HG03571 (cell line): ENCODE results near the gene MAP2K5.

ENCODE experiments used
- ATAC-seq: cut with Tn5 transposase; IDR thresholded peaks from one replicate; pipeline ENCODE4 v1.9.1; 2021; ENCODE audit not compliant: unreplicated experiment

The MAP2K5 gene

DNA sequence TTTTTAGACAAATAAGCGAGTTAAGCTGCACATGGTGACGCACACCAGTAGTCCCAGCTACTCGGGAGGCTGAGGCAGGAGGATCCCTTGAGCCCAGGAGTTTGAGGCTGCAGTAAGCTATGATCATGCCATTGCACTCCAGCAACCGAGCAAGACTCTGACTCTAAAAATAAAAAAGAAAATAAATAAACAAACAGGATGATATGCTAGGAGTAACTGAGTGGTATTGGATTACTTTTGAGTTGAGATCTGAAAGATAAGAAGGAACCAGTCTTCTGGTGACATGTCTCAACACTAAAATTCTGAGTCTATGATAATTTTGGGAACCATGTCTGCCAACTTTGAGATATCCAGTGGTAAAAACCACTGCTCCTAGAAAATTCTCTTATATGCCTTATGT lies 173.7 kb downstream of the MAP2K5 start:
- ATAC-seq, result no peak

DNA sequence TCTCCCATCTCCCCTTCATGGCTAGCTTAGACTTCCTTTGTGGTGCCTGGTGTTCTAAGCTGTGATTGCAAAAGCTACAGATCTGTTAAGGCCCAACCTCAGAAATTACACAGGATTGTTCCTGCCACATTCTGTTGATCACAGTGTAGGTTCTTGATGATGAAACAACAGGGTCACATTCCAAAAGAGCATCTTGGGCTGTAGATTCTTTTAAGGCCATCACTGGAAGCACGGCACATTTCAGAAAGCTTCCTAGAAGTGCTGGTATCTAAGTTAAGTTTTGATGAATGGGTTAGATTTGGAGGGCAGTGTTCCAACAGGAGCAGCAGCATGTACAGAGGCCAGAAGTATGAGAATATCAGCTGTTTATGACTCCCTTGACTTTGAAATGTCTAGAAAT lies 175.3 kb downstream of the MAP2K5 start:
- no peak for ATAC-seq

DNA sequence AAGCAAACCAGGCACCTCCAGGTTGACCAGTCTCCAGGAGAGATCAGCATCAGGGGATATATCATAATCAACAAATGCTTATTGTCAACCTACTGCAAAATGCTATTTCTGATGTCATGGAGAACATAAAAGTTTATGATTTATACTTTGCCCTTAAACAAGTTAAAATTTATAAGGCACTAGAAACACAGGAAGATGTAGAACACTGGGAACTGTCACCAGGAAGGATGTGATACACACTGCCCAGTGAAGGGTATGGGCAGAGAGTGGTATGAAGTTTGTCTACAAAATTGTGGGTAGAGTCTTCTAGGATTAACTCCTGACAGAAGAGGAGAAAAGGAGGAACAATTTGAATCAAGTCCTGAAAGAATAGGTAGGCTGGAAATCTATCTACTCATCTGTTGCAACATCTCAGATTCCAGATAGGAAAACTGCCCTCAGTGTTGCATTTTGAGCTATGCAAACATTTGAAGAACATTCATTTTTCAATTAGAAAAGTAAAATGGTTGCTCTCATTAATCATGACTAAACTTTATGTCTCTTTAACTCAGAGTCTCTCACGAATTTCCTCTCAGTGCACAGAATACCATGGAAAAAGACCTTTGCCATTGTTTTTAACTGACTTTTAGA lies 176.9 kb downstream of the MAP2K5 start:
- no peak for ATAC-seq

DNA sequence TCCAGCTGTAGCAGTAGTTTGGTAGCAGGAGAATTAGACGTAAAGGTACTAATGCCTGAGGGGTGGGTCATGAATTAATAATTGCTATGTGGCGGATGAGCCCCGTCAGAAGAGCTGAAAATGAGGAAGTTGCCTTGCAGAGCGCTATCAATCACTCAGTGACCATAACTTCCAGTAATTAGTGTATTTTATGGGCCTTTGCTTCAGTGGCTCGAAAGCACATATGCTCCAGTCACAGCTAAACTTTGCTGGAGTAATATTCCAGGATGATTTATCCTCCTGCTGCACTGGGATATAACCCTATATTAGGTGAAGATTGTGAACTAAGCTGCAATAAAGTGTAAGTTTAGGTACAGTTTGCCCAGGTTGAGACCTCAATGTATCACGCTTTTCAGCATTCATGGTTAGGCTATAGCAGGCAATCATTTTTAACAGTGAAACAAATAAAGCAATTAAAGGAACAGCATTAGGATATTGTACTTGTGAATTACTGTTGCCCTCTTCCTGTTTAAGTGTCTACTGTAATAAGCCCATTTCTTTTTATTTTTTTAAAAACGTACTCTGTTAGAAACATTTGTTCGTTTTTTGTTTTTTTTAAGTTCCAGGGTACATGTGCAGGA lies 178.2 kb downstream of the MAP2K5 start:
- ATAC-seq, result no peak

DNA sequence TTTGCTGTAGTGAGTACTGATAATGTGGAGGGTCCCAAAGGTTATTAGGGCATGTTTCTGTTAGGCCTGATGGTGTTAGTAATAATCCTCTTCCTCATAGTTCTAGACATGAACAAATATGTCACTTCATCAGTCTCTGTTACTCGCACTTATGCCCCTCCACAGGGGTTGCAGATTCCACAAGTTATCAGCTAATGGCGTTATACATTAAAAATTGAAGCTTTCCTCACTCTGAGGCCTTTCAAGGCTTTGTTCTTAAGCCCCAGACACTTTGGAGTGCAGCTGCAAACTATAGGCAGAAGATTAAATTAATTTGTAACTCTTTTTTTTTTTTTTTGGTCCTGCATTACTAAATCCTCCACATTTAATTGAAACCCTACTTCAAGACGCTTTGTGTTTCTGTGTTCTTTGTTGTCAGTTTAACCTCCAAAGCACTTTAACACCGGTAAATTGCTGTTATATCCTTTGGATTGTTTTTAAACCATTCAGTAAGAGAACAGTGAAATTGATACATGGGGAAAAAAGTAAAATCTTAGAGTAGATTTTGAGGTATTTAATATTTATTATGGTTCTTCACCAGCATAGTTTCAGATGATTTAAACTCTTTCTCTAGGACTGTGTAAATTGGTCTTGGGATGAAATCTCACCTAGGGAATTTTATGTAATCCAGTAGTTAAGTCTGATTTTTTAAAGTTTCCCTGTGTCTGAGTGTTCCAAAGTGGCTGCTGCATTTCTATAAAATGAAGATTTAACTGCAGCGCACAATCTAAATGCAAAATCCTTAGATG lies 179.7 kb downstream of the MAP2K5 start:
- no peak for ATAC-seq

DNA sequence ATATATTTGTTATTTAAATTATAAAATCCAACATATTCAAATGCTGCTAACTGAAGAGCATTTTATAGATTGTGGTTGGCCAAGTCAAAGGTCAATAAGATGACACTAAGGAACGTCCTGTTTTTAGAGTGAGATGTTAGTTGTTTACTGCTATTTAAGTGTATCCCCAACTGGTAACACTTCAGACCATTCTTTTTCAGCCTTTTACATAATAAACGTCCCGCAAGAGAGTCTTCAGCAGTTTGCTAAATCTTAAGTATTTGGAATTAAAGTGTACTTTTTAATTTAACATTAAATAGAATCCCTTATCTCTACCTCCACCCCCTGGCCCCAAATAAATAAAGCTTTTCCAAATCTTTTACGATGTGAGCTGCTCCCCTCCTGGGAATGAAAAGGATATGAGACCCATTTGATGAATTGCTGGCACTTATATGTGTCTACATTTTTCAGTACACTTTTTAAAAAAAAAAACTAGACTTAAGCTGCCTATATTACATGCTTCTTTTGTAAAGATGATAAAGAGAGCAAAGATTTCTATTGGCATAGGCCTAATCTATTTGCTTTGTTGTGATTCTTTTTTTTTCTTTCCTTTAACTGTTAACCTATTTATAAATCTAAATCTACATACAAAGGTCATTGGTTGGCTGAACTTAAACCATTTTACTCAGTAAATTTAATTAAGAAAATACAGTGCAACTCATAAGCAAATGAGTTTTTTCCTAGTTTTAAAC lies 181.0 kb downstream of the MAP2K5 start:
- ATAC-seq, result no peak

DNA sequence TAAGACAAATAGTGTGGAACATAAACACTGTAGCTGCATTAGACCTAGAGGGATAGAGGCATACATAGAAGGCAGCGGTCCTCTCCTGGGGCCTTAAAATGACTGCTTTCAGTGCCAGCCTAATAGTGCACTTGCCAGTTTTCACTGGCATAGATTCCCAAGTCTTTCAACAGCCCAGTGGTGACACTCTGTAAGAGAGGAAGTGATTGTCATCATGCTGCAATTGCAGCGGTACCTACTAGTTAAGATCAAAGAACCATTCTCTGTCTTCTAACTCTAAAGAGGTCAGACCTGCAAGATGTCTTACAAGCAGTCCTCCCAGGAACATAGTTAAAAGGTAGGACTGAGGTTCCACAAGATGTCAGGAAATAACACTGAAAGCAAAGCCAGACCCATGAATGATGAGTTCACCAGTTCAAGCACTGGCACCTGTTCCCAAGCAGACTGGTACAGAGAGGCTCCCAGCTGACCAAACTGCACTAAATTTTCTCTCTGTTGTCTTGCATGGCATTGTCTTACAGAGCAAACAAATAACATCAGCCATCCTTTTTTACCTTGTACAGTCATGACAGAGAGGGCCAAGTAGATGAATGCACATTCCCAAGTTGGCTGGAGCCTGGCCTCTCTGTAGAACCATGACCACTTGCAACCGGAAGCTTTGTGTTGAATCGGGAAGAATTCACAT lies 182.3 kb downstream of the MAP2K5 start:
- ATAC-seq, result no peak

DNA sequence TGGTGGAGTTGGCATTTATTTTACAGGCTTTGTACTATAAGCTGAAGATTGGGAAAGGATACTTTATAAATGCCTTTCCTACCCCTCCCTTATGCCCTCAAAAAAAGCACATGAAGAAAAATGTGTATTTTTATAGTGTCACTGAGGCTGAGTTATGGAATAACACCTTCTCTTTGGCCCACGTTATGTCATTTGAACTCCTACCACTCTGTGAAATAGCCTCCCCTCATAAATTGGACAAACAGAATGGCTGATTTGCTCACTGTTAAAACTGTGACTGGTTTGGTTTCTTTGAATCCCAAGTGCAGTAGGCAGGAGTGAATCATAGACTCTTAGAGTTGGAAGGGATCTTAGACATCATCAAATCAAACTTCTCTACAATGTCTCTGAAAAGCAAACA lies 187.6 kb downstream of the MAP2K5 start:
- no peak for ATAC-seq

DNA sequence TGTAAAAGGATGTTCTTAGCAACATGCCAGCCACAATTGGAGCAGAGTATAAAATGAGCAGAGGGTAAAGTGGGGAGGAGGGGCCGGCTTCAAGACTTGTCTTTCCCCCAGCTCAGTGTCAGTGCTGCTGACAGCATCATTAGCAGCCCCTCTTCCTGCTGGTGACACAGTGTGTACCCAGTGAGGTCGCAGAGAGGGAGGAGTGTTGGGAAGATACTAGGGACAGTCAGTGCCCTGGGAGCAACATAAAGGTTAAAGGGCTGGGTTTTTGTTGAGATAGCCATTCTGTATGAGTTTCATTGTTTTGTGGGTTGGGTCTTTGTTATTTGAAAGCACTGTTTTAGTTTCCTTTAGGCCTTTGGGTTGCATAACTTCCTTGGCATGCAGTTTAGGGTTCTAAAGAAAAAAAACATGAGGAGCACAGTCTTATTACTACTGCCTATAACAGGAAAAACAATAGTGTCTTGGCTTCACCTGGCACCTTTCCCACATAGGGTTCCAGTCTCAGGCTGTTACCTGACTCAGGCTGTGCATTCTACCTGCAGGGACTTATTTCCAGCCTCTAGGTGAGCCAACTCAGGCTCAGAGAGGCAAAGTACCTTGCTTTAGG lies 188.7 kb downstream of the MAP2K5 start:
- ATAC-seq, result no peak

DNA sequence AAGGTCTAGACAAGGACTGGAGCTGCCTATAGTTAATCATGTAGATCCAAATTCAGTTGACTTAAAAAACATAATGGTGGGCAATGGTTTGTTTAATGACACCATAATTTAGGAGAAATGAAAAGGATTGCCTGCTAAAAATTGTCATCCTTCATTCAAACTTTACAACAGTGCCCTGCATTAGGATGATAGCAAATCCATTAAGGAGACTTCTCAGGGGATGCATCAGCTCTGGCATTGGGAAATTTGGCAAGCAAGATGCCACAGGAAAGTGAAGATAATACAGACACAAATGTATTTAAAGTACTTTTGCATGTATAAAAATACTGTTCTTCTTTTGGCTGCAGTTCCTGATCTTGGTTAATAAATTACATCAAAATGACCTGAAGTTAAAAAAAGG lies 189.7 kb downstream of the MAP2K5 start:
- ATAC-seq, result no peak

DNA sequence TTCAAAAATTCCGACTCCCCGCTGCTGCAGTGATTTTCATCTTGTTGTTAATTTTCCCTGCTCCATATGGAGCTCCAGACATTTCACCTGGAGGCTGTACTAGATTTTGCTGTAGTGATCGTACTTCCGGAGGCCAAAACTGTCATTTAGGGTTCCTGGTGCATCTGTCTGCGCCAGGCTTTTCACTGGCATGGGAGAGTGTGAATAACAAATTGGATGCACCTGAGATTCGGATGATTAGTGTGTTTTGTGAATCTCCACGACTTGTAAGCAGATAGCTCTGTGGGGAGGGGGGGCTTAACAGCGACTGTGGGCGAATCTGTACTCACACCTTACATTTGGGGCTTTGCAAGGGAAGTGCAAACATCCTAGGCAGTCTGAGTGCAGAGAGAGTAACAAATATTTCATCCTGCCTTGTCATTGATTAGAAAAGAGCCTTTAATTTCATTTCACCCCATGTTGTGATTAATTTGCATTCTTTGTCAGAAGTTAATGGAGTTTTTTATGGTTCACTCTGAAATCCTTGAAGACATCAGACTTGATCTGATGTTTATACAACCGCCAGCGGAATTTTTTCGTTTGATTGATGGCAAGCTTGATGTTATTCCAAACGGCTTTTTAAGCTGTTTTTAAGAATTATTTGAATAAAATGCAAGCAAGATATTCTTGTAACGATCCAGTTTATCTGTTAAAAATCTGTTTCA lies 190.3 kb downstream of the MAP2K5 start:
- no peak for ATAC-seq

DNA sequence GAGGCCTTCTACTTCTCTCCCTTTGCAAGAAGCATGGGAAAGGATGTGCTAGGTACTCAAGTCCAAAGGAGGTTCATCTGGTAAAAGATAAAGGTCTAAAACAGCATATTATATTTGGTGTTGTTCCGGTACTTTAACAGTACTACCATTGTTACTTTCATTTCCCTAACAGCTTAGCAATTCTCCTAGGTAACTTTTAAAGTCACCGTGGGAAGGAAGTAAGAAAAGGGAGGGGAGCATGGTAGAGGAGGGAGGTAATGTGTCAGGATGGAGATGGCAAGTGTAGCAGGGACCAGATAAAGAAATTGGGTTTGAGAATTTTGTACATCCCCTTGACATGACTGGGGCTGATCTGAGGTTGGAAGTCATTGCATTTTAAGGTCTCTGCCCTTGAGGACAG lies 193.4 kb downstream of the MAP2K5 start:
- ATAC-seq, result no peak

DNA sequence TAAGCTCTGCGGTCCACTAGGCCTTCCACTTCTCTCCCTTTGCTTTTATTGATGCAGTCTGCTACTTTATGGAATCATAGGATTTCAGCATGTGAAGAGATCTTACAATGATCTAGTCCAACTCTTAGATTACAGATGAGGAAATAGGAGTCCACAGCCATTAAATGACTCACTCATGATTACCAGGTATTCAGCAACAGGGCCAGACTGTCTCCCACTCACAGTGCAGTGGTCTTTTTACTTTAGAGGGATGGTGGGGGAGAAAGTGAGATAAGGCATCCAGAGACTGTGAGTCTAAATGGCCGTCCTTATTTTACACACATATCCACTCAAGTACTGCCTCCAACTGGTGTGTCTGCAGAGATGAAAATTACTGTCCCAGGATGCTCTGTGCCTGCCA lies 194.3 kb downstream of the MAP2K5 start:
- no peak for ATAC-seq

DNA sequence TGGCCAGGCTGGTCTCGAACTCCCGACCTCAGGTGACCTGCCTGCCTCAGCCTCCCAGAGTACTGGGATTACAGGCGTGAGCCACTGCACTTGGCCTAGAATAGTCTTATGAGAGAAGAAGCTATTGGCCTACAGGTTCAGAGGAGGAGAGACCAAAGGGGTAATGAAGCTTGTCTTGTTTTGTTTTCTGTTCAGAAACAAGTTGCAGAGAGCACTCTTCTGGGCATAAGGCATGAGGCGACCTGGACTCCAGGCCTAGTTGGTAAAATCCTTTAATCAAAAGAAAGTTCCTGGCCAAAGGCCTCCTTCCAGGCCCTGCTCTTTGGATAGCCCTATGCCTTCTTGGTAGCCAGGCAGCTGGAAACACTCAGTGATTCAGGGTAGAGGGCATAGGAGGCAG lies 195.6 kb downstream of the MAP2K5 start:
- ATAC-seq, result no peak

DNA sequence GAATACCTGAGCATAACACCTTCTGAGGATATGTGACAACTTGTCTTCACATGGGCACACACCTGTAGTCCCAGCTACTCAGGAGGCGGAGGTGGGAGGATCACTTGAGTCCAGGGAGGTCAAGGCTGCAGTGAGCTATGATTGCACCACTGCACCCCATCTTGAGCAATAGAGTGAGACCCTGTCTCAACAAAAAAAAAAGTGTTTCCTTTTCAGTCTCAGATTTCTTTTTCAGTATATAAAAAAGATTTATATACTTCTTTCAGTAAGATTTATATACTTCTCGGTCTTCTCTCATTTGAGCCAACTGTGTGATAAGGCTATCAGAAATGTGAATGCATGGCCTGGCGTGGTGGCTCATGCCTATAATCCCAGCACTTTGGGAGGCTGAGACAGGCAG lies 197.9 kb downstream of the MAP2K5 start:
- ATAC-seq, result no peak

DNA sequence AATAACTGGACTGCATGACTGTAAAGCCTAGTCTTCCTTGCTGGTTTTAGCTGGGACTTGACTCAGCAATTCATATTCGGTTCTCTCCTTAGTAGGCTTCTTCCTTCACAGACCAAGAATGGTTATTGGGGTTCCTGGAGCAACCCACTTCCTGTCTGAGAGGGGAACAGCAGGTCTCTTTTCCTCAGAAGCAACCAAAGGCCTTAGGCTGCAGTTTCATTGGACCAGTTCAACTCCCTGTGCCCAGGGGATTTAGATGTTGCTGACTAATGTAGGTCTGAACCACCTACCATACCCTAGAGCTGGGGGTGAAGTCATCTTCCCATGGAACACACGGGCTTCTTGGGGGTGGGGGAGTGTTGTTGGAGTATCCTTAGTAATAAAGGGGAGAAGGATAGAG lies 198.8 kb downstream of the MAP2K5 start:
- no peak for ATAC-seq

DNA sequence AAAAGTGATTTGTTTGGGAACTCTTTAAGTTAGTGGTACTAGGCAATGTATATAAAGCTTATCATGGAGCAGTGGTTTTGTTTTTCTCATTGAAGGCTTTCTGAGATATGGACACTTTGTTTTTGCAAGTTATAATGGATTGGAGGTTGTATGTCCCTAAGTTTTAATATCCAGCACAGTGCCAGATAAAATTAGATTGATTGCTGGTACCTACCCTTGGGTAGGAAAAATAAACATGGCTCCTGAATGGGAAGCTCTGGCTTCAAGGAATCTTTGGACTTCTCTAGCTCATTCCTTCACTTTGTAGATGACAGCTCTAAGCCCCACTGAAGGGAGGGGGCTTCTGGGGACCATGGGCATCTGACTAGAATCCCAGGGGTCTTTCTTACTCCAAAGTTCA lies 201.1 kb downstream of the MAP2K5 start:
- ATAC-seq, result no peak

DNA sequence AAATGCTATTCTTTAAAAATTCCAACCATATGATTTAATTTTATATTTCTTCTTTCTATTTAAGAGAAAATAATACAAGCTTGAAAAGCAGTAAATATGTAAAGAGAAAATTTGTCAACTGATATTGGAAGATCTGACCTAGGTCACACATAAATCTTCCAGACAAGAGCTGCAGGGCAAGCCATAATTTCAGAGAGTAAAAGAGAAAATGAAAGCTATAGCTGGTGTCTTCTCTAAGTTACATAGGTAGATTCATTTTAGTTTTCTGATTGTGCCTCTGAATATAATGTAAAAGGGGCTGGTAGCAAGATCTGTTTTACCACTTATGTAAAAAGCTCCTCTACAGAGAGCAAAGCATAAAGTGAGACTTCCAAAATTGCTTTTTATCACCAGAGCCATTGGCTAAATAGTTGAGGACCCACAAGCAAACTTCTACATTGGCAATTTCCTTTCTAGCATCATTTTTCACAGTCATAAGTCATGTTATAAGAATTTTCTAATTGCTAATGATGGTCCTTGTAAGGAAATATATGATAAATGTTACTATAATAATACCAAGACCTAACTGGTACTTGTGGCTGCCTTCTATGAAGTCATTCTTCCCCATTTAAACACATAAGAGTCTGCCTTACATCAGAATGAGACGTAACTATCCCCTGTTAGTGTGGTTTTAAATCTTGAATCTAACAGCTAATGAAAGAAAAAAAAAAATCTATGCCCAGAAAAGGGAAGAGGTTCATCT lies 202.0 kb downstream of the MAP2K5 start:
- no peak for ATAC-seq
